ENCODE data around the gene NEDD8.

Gene NEDD8

GRCh38 chr14:24194186-24194872 is 37.8 kb downstream of the NEDD8 start:
- no peak for DNase-seq

DNA sequence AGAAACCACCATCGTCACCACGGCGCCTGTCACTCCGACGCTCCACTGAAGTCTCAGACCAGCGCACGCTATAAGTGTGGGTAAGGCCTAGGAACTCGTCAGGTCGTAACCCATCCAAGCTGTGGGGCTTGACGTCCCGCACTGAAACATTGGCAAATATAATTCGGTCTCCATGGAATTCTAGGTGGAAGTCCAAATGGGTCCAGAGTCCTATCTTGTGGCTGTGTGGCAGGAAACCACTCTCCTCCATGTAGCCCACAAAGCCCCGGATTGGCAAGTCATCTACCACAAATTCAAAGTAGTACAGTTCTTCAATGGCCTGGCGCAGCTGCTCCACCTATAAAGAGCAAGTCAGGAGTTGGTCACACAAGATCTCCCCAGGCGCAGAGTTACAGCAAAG is 39.2 kb downstream of the NEDD8 start:
- no peak for DNase-seq

- no peak for DNase-seq
Measured at GRCh38 chr14:24190416-24190815, 41.8 kb downstream of the NEDD8 start.

DNA sequence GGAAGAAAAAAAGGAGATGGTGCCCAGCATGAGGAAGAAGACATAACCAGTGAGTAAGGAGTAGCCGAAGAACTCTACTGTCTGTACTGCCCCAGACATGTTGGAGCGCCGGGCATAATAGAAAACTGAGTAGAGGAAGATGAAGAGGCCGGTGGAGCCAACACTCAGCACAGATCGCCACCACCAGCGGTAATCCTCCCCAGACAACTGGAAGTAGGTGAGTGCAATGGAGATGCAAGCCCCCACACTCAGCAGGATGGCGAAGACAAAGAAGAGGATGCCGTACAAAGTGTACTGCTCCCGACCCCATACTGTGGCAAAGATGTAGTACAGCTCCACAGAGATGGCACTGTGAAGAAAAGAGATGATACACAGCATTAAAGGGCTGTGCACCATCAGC is 42.7 kb downstream of the NEDD8 start:
- no peak for DNase-seq

GRCh38 chr14:24189059-24189375 is 43.1 kb downstream of the NEDD8 start:
- no peak for DNase-seq

GRCh38 chr14:24188251-24189058 is 43.7 kb downstream of the NEDD8 start, which contains the start of gene IPO4:
TSS of gene IPO4 (minus strand) at chr14:24188816. CDS start at chr14:24188787, 29 bp downstream.
- peak; percentile 97 to 98 (median 98) for DNase-seq

DNA sequence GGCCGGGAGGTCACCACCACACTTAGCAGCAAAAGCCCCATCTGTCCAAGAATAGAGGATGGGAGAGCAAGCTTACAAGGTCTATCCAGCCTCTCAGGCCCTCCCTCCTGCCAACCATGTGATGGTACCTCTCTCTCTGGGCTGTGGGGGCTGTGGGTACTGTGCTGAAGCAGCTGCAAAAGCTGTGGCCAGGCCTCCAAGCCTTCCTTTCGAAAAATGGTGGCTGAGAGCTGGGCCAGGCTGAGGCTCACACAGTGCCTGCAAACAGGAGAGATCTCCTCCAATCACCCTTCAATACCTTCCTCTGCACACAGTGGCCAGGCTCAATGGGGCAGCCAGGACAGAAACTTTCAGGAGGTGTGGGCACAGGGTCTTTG is 44.6 kb downstream of the NEDD8 start:
- no peak for DNase-seq

GRCh38 chr14:24186831-24187538 is 45.2 kb downstream of the NEDD8 start:
- DNase-seq = no peak

GRCh38 chr14:24185741-24186140 is 46.4 kb downstream of the NEDD8 start:
- DNase-seq = no peak

DNA sequence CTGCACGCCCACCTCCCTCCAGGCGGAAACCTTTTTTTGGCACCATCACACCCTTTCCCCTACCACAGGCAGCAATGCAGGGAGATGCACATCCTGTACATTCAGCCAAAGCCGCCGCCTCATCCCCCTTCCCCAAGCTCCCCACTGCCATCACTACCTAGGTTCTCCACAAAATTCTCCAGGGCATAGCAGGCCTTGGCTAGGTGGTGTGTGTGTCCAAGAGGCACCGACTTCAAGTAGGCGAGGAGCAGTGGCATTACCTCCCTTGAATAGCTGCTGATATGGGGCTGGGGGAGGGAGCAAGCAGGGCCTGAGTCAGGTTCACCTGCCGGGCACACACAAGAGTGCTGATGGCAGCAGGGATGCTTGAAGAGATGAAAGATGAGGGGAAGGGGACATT is 47.1 kb downstream of the NEDD8 start:
- no peak for DNase-seq

- DNase-seq = no peak
Measured at GRCh38 chr14:24184104-24184970, 47.8 kb downstream of the NEDD8 start.

DNA sequence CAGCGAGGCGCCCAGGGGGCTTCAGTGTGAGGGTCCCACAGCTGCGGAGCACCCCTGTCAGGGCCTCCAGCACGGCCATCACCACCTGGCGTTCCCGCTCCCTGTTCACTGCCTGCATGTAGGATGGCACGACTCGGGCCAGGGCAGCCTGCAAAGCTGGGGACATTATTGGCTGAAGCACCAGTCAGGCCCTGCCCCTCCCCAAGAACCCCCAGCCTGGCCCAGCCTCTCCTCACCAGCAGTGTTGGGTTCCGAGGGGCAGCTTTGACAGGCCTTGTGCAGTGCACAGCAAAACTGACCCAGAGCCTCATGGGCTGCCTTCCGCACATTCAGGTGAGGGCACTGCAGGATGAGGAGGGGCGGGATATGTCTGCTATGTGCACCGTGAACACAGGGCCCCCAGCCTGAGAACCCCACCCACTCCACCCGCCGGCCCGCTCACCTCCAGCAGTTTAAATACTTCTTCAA is 49.1 kb downstream of the NEDD8 start:
- no peak for DNase-seq

GRCh38 chr14:24182110-24182882 is 49.9 kb downstream of the NEDD8 start:
- no peak for DNase-seq

GRCh38 chr14:24181371-24182077 is 50.6 kb downstream of the NEDD8 start:
- no peak for DNase-seq

DNA sequence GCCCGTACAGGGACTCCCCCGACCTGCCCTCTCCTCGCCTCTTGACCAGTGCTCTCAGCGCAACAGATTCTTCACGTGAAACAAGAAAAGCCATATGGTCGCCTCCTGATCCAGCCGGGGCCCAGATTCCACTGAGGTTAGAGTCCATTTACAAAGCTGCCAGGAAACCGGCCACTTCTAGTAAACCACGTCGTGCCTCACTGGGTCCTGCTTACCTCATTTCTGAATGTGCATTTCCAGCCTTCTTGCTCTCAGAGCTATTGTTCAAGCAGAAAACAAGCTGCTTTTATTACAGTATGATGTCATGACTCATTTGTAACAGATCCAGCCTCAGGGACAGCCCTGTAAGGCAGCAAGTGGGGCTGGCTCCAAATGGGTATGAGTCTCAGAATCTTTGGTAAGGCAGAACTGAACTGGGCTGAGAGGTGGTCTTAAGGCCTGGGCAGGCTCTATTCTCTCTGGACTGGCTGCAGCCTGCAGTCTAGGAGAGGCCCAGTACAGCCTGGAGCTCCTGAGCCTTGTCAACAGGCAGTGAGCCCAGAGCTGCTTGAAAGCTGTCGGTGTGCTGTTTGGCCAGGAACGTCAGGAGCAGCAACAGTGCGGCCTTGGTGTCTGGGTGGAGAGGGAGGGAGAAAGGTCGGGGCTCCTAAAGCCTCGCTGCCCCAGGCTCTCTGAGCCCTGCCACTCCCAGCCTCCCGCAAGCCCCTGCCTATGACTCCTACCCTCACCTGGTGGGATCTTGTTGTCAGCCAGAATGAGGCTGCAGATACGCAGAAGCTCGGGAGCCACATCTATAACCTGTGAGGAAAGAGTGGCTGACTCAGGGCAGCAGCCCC is 52.0 kb downstream of the NEDD8 start:
- DNase-seq = no peak

DNA sequence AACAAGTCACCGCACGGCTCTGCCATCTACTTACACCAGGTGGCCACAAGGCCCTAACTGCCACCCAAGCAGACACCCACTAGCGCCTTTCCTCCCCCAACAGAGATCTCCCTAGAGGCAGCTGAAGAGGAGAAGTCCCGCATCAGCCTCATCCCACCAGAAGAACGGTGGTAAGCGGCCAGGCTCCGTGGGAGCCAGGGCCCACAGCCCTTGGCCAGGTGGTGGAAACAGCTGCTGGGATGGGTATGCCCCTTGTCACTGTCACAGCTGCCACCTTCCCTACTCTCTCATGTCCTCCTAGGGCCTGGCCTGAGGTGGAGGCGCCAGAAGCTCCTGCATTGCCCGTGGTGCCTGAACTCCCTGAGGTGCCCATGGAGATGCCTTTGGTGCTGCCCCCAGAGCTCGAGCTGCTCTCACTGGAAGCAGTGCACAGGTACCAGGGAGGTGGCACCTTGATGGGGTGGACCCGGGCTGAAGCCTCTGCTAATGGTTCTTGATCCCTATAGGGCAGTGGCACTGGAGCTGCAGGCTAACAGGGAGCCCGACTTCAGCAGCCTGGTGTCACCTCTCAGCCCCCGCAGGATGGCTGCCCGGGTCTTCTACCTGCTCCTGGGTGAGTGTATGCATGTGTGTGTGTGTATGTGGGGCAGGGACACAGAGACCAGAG is 52.7 kb downstream of the NEDD8 start:
- no peak for DNase-seq

DNA sequence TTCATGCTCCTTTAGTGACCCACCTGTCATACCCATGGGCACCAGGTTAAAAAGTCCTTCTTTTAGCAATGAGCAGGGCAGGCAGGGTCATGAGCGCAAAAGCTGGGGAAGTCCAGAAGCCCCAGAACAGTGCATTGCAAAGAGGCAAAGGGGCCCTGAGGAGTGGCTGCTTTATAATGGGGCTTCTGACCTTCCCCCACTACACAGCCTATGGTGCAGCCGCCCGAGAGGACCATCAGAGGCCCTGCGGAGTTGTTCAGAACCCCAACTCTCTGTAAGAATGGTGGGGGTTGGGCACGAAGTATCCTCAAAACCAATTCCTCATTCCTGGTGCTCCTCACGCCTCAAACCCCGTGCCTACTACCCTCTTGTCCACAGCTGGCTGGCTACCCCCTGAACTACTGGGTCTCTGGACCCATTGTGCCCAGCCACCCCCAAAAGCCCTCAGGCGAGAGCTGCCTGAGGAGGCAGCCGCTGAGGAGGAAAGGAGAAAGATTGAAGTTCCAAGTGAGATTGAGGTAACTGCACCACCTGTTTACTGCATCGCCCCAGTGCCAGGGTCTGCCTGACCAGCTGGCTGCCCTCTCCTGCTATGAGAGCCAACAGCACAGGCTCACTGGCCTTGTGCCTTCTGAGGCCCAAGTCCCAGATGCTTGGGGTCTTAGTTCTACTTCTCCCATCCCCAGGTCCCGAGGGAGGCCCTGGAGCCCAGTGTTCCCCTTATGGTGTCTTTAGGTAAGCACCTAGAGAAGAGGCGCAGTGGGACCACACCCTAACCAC is 53.6 kb downstream of the NEDD8 start:
- no peak for DNase-seq

GRCh38 chr14:24177891-24178290 is 54.3 kb downstream of the NEDD8 start:
- DNase-seq = no peak
